SU-DHL-6 (cell line): ENCODE results near the gene CGB3.

Experiments
- CTCF ChIP-seq: fragments of 200-600 bp; sonication (generic); IDR thresholded peaks from one replicate; pipeline ENCODE4 v1.5.1; 2017; ENCODE audit warnings: antibody characterized with exemption, mild to moderate bottlenecking, low read length, moderate library complexity; ENCODE audit not compliant: insufficient read depth, poor library complexity, severe bottlenecking
- EZH2phosphoT487 ChIP-seq: fragments of 200-600 bp; sonication (generic), shearing (Covaris generic); conservative IDR thresholded peaks from 2 replicates; pipeline ENCODE4 v1.6.1; 2018; ENCODE audit warnings: mild to moderate bottlenecking, antibody characterized with exemption, low read length, moderate library complexity, mixed read lengths

GRCh38 chr19:48990400-48990799, 33.7 kb downstream of the CGB3 start:
- TF ChIP-seq CTCF (no peak), EZH2phosphoT487 (no peak)
